Measurements from ENCODE around the gene KLHL25.

KLHL25 gene

GRCh38 chr15:85718981-85719380 is 75.7 kb downstream of the KLHL25 start:
- no peak for TF ChIP-seq JUND (IDR thresholded peaks at IDR 0.05; ENCODE audit: low read depth)
- in situ Hi-C loops (cut with HindIII; ENCODE audit: low pct_unique_long_range_greater_than_20kb, low sequenced_read_pairs): no loop called here

GRCh38 chr15:85718271-85718971 is 76.3 kb downstream of the KLHL25 start:
- in situ Hi-C loops (cut with HindIII; ENCODE audit: low pct_unique_long_range_greater_than_20kb, low sequenced_read_pairs): no loop called here
- no peak for DNase-seq (ENCODE audit: low read depth in 1 of 2, low spot score in 1 of 2)
- TF ChIP-seq JUND (IDR thresholded peaks at IDR 0.05; ENCODE audit: low read depth): no peak

More at GRCh38 chr15:85718981-85719380, 75.7 kb downstream of the KLHL25 start:
- no peak for DNase-seq (ENCODE audit: low read depth in 1 of 2, low spot score in 1 of 2)

GRCh38 chr15:85717212-85717611 is 77.5 kb downstream of the KLHL25 start:
- in situ Hi-C loops (cut with HindIII; ENCODE audit: low pct_unique_long_range_greater_than_20kb, low sequenced_read_pairs): no loop called here
- no peak for DNase-seq (ENCODE audit: low read depth in 1 of 2, low spot score in 1 of 2)
- TF ChIP-seq JUND (IDR thresholded peaks at IDR 0.05; ENCODE audit: low read depth): no peak

GRCh38 chr15:85716261-85716660 is 78.5 kb downstream of the KLHL25 start:
- no peak for TF ChIP-seq JUND (IDR thresholded peaks at IDR 0.05; ENCODE audit: low read depth)
- in situ Hi-C loops (cut with HindIII; ENCODE audit: low pct_unique_long_range_greater_than_20kb, low sequenced_read_pairs): no loop called here

GRCh38 chr15:85711580-85712192 is 83.0 kb downstream of the KLHL25 start:
- in situ Hi-C loops (cut with HindIII; ENCODE audit: low pct_unique_long_range_greater_than_20kb, low sequenced_read_pairs): no loop called here
- no peak for TF ChIP-seq JUND (IDR thresholded peaks at IDR 0.05; ENCODE audit: low read depth)
- no peak for DNase-seq (ENCODE audit: low read depth in 1 of 2, low spot score in 1 of 2)

More at GRCh38 chr15:85716261-85716660, 78.5 kb downstream of the KLHL25 start:
- no peak for DNase-seq (ENCODE audit: low read depth in 1 of 2, low spot score in 1 of 2)

- DNase-seq (ENCODE audit: low read depth in 1 of 2, low spot score in 1 of 2): no peak
- in situ Hi-C loops (cut with HindIII; ENCODE audit: low pct_unique_long_range_greater_than_20kb, low sequenced_read_pairs): no loop called here
- TF ChIP-seq JUND (IDR thresholded peaks at IDR 0.05; ENCODE audit: low read depth): no peak
Observed at GRCh38 chr15:85710340-85710842, 84.3 kb downstream of the KLHL25 start.

Data from T47D (cell line).